ENCODE measurements around the gene PHTF2.

Gene PHTF2

DNA sequence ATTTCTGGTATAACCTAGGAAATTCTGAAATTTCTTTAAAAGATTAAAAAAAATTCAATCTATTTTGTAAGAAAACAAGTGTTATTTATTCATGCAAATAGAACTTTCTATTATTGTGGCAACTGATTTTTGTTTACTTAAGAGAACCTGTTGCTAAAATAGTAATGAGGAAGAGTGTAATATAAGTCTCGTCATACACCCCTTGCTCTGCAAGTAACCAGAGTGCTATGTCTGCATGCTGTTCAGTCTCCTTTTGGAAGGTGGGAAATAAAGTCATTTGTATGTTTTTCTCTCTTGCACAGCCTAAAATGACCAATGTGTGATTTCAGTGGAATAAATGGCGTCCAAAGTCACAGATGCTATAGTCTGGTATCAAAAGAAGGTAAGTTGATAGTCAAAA lies 41.3 kb downstream of the PHTF2 start:
- no peak overlapping the region for H3K4me3 ChIP-seq (ENCODE audit: low read depth, low read length)
- in situ Hi-C loops (cut with HindIII; ENCODE audit: low sequenced_read_pairs) = no loop called here
- TF ChIP-seq, protein P1, sequence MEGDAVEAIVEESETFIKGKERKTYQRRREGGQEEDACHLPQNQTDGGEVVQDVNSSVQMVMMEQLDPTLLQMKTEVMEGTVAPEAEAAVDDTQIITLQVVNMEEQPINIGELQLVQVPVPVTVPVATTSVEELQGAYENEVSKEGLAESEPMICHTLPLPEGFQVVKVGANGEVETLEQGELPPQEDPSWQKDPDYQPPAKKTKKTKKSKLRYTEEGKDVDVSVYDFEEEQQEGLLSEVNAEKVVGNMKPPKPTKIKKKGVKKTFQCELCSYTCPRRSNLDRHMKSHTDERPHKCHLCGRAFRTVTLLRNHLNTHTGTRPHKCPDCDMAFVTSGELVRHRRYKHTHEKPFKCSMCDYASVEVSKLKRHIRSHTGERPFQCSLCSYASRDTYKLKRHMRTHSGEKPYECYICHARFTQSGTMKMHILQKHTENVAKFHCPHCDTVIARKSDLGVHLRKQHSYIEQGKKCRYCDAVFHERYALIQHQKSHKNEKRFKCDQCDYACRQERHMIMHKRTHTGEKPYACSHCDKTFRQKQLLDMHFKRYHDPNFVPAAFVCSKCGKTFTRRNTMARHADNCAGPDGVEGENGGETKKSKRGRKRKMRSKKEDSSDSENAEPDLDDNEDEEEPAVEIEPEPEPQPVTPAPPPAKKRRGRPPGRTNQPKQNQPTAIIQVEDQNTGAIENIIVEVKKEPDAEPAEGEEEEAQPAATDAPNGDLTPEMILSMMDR (IDR thresholded peaks at IDR 0.05; ENCODE audit: low read depth, low read length, missing control alignments) = no peak
- DNase-seq (ENCODE audit: low read depth) = no peak

DNA sequence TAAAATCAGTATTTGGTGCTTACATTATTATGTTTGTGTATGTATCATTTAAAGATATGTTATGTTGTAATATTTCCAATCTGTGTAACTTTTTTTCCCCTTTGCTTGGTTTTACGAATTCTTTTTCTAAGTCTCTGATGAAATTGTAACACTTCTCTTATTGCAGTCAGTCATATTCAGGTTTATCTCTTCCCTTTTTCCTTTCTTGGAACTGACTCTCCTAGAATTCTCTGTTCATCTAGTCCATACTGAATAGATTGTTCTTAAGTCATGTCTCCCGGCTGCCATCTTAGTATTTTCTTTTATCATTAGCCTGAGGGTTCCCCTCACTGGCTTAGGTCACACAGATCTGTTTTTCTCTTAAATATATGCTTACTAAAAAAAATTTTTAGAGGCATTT lies 44.6 kb downstream of the PHTF2 start:
- TF ChIP-seq, protein P1 (IDR thresholded peaks at IDR 0.05; ENCODE audit: low read depth, low read length, missing control alignments) = no peak
- no peak for DNase-seq (ENCODE audit: low read depth)
- in situ Hi-C loops (cut with HindIII; ENCODE audit: low sequenced_read_pairs) = no loop called here
- no peak overlapping the region for H3K4me3 ChIP-seq (ENCODE audit: low read depth, low read length)

DNA sequence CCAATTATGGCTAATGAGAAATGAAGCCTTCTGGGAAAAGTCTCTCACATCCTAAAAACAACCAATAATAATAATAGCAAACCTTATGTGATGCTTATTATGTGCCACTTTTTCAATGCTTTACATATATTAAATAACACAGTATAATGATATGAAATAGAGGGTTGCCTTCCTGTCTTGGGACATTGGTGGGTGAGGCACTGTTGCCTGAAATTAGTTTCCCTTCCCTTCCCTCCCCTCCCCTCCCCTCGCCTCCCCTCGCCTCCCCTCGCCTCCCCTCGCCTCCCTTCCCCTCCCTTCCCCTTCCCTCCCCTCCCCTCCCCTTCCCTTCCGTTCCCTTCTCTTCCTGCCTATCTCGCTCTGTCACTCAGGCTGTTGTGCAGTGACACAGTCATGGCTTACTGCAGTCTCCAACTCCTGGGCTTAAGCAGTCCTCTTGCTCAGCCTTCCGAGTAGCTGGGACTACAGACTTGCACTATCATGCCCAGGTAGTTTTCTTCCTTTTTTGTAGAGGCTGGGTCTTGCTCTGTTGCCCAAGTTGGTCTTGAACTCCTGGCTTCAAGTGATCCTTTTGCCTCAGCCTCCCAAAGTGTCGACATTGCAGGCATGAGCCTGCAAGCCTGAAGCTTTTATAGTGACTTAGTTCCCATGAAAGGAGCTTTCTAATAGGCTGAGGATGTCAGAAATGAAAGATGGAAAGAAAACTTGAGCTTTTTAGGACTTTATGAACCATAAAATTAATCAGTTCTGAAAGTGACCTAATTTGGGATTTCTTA lies 47.9 kb downstream of the PHTF2 start:
- DNase-seq (ENCODE audit: low read depth) = no peak
- no peak overlapping the region for H3K4me3 ChIP-seq (ENCODE audit: low read depth, low read length)
- TF ChIP-seq, protein P1 (IDR thresholded peaks at IDR 0.05; ENCODE audit: low read depth, low read length, missing control alignments) = no peak
- in situ Hi-C loops (cut with HindIII; ENCODE audit: low sequenced_read_pairs) = loop anchor here (5.0 kb wide), 1 partner anchor 49 kb away; the partner anchor contains the start of genes PHTF2 and TMEM60

DNA sequence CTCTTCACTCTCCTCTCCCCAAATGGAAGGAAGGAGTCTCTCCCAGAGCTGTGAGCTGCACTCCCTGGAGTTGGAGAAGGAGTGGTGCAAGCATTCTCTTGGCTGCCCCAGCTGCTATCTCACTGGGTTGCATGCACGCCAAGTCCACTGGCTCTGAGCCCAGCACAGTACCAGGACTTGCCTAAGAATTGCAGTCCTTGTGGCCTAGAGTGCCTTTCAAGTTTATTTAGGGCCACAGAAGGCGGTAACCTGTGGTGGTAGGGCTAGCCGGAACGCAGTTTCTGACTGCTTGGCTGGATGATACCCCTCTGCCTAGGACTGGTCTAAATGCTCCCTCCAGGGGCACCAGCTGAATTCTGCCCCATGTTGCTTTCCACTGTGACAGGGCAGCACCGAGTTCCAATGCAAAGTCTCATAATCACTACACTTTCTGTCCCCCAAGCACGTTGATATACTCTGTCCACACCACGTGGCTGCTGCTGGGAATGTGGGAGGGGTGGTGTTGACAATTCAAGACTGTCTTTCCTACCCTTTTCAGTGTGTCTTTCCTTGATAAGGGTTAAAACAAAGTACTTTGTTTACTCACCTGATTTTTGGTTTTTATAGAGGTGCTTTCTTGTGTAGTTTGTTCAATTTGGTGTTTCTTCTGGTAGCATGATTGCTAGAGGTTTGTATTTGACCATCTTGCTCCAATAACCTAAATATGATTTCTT lies 57.0 kb downstream of the PHTF2 start:
- DNase-seq (ENCODE audit: low read depth) = no peak
- TF ChIP-seq, protein P1 (IDR thresholded peaks at IDR 0.05; ENCODE audit: low read depth, low read length, missing control alignments) = no peak
- H3K4me3 ChIP-seq (ENCODE audit: low read depth, low read length) = no peak overlapping the region
- in situ Hi-C loops (cut with HindIII; ENCODE audit: low sequenced_read_pairs) = no loop called here

DNA sequence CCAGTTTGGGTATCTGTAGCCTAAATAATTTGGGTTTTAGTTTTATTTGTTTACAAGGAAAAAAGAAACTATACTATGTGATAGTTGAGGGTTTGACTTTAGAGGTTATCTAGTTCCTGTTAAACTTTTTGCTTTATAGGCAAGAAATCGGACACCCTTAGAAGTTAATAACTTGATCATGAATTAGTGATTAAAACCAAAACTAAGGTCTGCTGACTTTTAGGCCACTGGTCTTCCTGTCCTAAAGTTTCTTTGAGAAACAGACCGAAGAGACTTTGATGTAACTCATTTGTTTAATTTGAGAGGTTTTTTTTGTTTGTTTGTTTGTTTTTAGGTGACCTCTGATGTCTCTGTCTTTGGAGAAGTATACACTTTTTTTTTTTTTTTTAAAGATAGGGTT lies 59.7 kb downstream of the PHTF2 start:
- TF ChIP-seq, protein P1 (IDR thresholded peaks at IDR 0.05; ENCODE audit: low read depth, low read length, missing control alignments) = no peak
- DNase-seq (ENCODE audit: low read depth) = no peak
- no peak overlapping the region for H3K4me3 ChIP-seq (ENCODE audit: low read depth, low read length)
- in situ Hi-C loops (cut with HindIII; ENCODE audit: low sequenced_read_pairs) = no loop called here

DNA sequence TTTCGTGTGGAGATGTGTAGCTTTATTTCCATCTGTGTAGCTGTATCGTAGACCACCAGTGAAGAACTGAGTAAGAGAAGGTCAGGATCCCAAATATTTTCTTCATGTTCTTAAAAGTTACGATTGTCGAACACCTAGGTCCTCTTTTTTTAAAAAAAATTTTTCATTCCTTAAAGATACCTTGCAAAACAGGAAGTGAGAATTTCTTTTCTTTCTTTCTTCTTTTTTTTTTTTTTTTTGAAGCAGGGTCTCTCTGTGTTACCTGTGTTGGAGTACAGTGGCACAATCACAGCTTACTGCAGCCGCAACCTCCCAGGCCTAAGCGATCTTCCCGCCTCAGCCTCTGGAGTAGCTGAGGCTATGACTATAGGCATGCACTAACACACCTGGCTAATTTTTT lies 60.8 kb downstream of the PHTF2 start:
- in situ Hi-C loops (cut with HindIII; ENCODE audit: low sequenced_read_pairs) = no loop called here
- DNase-seq (ENCODE audit: low read depth) = no peak
- TF ChIP-seq, protein P1 (IDR thresholded peaks at IDR 0.05; ENCODE audit: low read depth, low read length, missing control alignments) = no peak
- H3K4me3 ChIP-seq (ENCODE audit: low read depth, low read length) = no peak overlapping the region

Measured in astrocyte of the cerebellum (primary cell).